SK-N-SH (cell line): ENCODE results near the gene TTLL1.

Source experiments
- CTCF ChIP-seq: fragments of 200-600 bp; sonication (generic); IDR thresholded peaks from 2 replicates; pipeline ENCODE4 v1.6.1; 2017; ENCODE audit warnings: antibody characterized with exemption, mild to moderate bottlenecking, moderate library complexity
- EP300 ChIP-seq, 2 experiments: IDR thresholded peaks; 2 replicates each; pipeline versions ENCODE4 v1.4.0 to v1.6.1; 2012; ENCODE audit warnings: borderline replicate concordance in 1 of 2, low read depth in 1 of 2, low read length in 1 of 2
- GABPA ChIP-seq: IDR thresholded peaks from 2 replicates; pipeline ENCODE4 v1.4.0; 2012; ENCODE audit warnings: low read depth, mild to moderate bottlenecking
- RXRA ChIP-seq: IDR thresholded peaks from 2 replicates; pipeline ENCODE4 v1.4.0; 2012; ENCODE audit warnings: low read depth, mild to moderate bottlenecking, borderline replicate concordance
- SIN3A ChIP-seq: IDR thresholded peaks from 2 replicates; pipeline ENCODE4 v1.6.1; 2012; ENCODE audit warnings: low read depth, mild to moderate bottlenecking, low read length, moderate library complexity, borderline replicate concordance
- TAF1 ChIP-seq: IDR thresholded peaks from 2 replicates; pipeline ENCODE4 v1.6.1; 2012; ENCODE audit warnings: low read depth, mild to moderate bottlenecking, low read length, moderate library complexity, borderline replicate concordance
- TEAD4 ChIP-seq: IDR thresholded peaks from 2 replicates; pipeline ENCODE4 v1.4.0; 2012; ENCODE audit warnings: mild to moderate bottlenecking, borderline replicate concordance; ENCODE audit not compliant: insufficient read depth
- TF ChIP-seq, protein P1 (sequence below): IDR thresholded peaks from 2 replicates; pipeline ENCODE4 v1.4.0; 2012; ENCODE audit warnings: low read depth
- TF ChIP-seq, protein P2 (sequence below): IDR thresholded peaks from 2 replicates; pipeline ENCODE4; 2012
- TF ChIP-seq, protein P3 (sequence below): fragments of 150-350 bp; IDR thresholded peaks from 2 replicates; pipeline ENCODE4 v1.6.1; 2017; ENCODE audit warnings: antibody characterized with exemption, low read length, low read depth, borderline replicate concordance

GRCh38 chr22:43099095-43099494 lies 9.9 kb upstream of the TTLL1 start:
- TF ChIP-seq TEAD4, result no peak
- TF ChIP-seq GABPA, result no peak
- no peak for TF ChIP-seq CTCF
- TF ChIP-seq, protein P1, sequence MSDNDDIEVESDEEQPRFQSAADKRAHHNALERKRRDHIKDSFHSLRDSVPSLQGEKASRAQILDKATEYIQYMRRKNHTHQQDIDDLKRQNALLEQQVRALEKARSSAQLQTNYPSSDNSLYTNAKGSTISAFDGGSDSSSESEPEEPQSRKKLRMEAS, result no peak
- no peak for TF ChIP-seq EP300 (IDR thresholded peaks at IDR 0.05; ENCODE audit: borderline replicate concordance in 1 of 2, low read depth in 1 of 2, low read length in 1 of 2)
- no peak for TF ChIP-seq RXRA
- TF ChIP-seq TAF1, result no peak
- TF ChIP-seq SIN3A, result no peak
- TF ChIP-seq, protein P2, sequence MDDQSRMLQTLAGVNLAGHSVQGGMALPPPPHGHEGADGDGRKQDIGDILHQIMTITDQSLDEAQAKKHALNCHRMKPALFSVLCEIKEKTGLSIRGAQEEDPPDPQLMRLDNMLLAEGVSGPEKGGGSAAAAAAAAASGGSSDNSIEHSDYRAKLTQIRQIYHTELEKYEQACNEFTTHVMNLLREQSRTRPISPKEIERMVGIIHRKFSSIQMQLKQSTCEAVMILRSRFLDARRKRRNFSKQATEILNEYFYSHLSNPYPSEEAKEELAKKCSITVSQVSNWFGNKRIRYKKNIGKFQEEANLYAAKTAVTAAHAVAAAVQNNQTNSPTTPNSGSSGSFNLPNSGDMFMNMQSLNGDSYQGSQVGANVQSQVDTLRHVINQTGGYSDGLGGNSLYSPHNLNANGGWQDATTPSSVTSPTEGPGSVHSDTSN, result no peak
- TF ChIP-seq, protein P3, sequence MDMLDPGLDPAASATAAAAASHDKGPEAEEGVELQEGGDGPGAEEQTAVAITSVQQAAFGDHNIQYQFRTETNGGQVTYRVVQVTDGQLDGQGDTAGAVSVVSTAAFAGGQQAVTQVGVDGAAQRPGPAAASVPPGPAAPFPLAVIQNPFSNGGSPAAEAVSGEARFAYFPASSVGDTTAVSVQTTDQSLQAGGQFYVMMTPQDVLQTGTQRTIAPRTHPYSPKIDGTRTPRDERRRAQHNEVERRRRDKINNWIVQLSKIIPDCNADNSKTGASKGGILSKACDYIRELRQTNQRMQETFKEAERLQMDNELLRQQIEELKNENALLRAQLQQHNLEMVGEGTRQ, result no peak
